ENCODE data around the gene GPR142.

DNA sequence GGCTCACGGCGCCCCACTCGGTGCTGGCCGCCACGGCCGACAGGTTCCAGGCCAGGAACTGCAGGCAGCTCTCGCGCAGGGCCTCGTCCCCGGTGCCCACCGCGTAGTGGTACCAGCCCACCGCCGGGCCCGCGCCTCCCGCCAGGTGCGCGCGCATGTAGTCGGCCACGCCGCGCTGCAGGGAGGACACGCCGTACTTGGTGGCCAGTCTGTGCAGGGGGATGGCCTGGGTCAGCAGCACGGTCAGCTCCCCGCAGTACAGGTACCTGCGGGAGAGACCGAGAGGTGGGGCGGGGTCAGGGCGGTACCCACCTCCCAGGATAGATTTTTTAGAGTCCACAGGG lies 9.9 kb upstream of the GPR142 start:
- TF ChIP-seq, protein P1, sequence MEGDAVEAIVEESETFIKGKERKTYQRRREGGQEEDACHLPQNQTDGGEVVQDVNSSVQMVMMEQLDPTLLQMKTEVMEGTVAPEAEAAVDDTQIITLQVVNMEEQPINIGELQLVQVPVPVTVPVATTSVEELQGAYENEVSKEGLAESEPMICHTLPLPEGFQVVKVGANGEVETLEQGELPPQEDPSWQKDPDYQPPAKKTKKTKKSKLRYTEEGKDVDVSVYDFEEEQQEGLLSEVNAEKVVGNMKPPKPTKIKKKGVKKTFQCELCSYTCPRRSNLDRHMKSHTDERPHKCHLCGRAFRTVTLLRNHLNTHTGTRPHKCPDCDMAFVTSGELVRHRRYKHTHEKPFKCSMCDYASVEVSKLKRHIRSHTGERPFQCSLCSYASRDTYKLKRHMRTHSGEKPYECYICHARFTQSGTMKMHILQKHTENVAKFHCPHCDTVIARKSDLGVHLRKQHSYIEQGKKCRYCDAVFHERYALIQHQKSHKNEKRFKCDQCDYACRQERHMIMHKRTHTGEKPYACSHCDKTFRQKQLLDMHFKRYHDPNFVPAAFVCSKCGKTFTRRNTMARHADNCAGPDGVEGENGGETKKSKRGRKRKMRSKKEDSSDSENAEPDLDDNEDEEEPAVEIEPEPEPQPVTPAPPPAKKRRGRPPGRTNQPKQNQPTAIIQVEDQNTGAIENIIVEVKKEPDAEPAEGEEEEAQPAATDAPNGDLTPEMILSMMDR (IDR thresholded peaks at IDR 0.05; ENCODE audit: borderline replicate concordance, extremely low read depth, low read length, poor library complexity, severe bottlenecking) = no peak
- TF ChIP-seq EZH2 (IDR thresholded peaks at IDR 0.05; ENCODE audit: borderline replicate concordance, low read depth, low read length, severe bottlenecking) = no peak
